Ammon's horn (tissue), 1 donor: ENCODE measurements around the gene C1orf159.
"Not testable (repeated sequence)": the region's sequence is repeated elsewhere in the genome, so short reads cannot be mapped to it uniquely, and the experiment has no call there.

Source experiments
- DNase-seq: peaks from one replicate; pipeline ENCODE4 v3.0.0-alpha.2; 2016; ENCODE audit warnings: low spot score

C1orf159 gene

DNA sequence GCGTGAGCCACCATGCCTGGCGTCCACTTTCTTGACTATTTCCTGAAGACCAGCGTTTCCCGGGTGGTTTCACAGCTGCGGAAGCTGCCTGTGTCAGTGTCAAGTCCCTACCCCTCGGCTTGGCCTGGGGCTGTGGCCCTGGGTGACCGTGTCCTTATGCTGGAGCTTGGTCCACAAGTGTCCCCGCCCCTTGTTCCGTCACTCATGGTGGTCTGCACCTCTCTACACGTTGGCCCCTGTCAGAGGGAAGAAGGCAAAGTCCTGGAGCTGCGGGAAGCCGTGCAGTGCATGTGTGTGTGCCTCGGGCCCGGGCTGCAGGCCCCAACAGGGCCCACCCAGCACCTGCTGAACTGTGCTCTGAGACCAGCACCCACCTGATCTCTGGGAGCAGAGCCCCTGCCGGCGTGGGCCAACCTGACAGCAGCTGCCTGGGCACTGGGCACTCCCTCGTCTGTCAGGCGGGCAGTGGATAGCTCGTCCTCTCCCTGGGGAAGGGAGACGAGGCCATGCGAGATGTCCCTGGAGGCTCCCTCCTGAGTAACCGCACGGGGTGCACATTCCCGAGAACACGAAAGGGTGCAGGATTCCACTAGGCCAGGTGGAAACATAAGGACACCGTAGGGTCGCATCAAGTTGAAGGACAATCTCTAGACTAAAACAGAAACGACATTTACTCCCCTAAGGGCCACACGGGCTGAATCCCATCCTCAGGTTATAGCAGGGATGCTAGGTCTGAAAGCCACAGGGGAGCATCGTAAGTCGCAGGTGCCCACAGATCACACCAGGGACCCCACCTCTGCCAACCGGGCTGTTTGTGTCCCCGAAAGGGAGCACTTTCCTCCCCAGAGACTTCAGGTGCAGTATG, 2.4 kb upstream of the C1orf159 start:
- DNase-seq: no peak

DNA sequence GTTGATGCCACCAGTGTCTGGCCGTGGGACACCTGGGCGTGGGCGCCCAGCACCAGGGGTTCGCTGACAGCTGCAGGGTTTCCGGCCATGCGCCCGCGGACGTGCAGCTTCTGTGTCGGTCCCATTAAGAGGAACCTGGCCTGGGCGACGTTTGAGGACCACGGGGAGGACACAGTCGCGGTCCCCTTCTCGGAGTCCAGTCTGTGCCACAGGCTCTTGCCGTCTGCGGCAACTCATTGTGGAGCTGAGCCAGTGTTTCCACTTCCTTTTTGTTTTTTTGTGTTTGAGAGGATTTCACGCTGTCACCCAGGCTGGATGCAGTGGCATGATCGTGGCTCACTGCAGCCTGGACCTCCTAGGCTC, 1.6 kb upstream of the C1orf159 start:
- no peak for DNase-seq

DNA sequence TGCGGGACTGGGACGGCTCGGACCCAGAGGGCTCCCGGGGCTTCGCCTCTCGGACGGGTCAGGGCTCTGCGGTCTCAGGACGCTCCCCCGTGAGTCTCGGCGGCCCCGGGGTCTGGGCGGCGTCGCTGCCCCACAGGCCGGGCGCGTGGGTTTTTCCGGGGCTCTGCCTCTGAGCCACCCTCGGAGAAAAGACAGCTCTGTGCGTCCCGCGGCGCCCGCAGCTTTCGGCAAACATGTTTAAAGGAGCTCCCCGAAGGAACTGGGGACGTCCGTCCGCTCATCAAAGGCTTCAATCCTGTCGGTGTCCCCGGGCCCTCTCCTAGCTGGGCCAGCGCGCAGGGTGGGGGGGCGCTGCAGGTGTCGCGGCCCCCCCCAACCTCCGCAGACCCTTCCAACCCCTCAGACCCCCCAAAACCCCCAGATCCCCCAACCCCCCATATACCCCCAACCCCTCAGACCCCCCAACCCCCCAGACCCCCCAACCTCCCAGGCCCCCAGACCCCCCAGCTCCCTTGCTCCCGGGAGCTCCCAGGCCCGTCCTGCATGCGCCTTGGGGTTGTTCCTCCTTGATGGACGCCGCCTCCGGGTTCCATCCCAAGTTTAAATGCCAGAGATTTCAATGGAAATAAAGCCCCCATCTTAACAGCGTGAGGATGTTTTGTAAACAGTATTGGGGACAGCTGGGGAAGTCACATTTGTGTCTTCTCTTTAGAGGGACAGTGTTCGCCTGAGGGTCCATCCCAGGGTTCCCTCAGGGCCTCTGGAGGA, 996 bp upstream of the C1orf159 start:
- DNase-seq: no peak

DNA sequence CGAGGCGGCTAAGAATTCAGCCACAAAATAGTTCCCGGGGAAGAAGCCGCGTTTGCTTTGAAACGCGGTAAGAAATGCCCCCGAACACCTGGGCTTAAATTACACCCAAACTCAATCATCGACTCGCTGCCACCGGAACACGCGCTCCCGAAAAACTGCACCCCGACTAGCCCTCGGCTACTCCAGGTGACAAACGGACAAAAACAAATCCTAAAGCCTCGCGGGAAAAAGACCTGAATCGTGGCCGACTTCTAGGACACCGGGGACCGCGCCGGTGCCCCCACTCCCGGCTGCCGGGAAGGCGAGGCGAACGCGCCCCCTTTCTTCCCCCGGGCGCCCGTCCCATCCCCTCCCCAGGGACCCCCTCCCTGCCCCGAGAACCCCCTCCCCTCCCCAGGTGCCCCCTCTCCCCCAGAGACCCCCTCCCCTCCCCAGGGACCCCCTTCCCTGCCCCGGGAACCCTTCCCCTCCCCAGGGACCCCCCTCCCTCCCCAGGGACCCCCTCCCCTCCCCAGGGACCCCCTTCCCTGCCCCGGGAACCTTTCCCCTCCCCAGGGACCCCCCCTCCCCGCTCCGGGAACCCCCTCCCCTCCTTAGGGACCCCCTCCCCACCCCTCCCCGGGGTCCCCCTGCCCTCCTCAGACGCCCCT, 628 bp downstream of the C1orf159 start:
- no peak for DNase-seq

DNA sequence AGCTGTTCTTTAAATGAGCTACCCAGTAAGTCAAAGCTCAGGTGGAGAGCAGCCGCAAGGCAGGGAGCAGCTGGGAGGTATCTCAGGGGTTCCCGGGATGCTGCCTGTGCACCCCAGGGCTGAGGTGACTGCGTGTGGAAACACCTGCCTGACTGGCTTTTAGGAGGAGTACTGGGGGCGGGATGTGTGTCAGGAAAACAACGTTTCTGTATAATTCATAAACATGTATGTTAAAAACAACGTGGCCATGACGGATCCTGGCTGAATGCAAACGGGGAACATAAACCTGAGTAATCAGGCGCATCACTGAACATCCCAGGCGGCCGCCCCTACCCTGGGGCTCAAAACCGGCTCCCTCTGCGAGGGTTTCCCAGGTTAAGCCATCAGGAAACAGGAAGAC, 1.5 kb downstream of the C1orf159 start:
- DNase-seq: no peak

DNA sequence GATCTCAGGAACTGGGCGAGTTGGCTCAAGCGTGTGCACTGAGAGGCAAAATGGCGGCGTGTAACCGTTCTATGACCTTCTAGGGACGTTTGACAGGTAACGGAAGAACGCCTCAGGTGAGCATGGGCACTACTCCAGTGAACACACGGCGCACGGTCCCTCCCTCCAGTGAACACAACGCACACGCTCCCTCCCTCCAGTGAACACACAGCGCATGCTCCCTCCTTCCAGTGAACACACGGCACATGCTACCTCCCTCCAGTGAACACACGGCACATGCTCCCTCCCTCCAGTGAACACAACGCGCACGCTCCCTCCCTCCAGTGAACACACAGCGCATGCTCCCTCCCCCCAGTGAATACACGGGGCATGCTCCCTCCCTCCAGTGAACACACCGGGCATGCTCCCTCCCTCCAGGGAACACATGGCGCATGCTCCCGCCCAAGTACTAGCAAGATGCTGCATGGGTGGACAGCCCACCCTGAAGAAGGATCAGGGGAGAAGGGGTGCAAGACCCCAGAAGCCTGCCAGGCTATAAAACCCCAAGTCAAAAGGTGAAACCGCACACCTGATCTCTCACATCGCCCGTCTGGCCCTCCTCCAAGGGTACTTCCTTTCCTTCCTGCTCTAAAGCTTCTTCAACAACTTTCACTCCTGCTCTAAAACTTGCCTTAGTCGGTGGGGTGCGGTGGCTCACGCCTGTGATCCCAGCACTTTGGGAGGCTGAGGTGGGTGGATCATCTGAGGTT, 3.5 kb downstream of the C1orf159 start:
- DNase-seq: no peak

DNA sequence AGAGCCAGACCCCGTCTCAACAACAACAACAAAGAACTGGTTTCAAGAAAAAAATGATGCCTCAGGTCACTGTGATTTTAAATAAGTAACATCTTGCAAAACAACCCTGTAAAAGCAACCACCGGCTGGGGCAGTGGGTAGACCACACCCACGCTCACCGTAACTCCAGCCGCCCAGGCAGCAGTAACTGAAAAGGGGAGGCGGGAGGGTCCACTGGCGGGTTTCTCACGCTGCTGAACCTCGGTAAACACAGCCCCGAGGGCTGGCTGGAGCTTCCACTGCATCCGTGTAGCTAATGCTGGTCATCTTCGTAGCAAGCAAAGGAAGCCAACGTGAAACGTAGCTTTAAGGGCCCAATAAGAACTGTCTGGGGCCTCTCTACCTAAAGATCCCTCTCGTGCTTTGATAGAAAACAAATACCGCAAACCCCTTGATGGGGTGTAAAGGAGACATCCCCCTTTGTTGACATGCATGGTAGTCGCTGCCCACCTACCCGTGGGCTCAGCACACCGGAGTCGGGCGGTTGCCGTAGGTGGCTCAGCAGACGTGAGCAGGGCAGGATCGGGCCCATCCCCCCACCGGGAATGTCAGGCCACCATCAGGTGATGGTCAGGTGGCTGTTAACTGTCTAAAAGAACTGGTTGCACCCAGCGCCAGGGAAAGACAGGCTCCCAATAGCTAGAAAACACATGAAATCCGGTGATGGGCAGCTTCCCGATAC, 4.2 kb downstream of the C1orf159 start:
- DNase-seq: no peak

DNA sequence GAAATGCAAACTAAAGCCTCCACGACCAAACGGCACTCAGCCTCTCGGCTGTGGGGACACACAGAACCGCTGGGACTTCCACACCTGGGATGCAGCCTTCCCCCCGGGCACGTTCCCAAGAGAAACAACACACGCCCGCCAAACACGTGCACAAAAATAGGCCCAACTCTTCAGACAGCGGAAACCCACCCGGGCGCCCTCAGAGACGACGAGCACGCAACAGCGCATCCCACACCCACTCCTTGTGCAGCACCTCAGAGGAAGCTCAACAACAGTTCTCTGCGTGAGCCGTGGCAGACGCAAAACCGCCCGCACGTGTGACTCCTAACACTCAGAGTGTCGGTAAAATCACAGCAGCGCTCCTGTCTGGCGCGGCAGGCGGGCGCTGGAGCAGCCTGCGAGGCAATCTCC, 5.3 kb downstream of the C1orf159 start:
- DNase-seq: no peak

DNA sequence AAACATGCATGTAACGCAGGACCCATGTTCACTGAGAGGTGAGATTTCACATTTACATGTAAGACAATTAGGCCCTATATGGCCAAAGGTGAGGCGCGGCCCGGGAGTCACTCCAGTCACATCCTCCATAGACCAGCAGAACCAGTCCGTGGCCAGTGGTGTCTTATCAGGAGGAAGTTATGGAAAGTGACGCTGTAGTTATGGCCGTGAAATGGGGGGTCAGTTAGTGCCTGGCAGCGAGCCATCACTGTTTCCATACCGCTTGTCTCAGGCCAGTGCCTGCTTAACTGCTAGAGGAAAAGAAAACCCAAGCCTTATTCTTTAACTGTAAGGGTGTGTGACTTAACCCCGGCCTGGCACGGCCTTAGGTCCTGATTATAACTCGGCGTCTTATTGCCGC, 6.1 kb downstream of the C1orf159 start:
- no peak for DNase-seq

DNA sequence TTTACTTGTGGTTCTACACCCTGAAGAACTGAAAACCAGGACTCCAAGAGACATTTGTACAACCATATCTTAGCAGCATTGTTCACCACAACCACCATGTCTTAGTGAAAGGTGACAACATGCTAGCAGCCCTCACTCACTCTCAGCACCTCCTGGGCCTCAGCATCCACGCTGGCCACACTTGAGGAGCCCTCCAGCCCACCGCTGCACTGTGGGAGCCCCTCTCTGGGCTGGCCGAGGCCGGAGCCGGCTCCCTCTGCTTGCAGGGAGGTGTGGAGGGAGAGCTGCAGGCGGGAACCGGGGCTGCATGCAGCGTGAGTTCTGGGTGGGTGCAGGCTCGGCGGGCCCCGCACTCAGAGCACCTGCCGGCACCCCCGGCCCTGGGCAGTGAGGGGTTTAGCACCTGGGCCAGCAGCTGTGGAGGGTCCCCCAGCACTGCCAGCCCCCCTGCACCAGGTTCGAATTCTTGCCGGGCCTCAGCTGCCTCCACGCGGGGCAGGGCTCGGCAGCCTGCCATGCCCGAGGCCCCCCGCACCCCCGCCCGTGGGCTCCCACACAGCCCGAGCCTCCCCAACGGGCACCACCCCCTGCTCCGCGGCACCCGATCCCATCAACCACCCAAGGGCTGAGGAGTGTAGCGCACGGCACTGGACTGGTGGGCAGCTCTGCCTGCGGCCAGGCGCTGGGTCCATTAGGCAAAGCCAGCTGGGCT, 9.2 kb downstream of the C1orf159 start:
- DNase-seq: no peak

DNA sequence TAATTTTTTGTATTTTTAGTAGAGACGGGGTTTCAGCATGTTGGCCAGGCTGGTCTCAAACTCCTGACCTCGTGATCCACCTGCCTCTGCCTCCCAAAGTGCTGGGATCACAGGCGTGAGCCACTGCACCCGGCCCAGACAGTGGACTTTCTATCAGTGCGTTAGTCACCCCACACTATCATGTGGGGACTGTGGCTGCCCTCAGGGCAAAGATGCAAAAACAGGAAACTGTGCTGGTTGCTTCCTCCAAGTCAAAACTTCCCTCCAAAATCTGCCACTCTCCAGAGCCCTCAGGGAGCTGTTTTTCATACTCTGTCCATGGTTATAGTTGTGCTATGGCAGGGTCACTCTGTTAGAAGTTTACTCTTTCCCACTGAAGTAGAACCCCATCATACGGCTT, 11.7 kb downstream of the C1orf159 start:
- not testable (repeated sequence) for DNase-seq

DNA sequence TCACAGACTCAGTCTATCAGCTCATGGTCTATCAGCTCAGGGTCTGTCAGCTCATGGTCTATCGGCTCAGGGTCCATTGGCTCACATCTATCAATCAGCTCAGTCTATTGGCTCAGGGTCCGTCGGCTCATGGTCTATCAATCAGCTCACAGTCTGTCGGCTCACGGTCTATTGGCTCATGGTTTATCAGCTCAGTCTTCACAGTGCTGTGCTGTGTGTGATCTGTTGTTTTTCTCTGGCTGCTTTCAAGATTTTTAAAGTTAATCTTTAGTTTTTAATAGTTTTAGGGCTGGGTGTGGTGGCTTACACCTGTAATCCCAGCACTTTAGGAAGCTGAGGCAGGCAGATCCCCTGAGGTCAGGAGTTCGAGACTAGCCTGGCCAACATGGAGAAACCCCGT, 14.4 kb downstream of the C1orf159 start:
- no peak for DNase-seq

DNA sequence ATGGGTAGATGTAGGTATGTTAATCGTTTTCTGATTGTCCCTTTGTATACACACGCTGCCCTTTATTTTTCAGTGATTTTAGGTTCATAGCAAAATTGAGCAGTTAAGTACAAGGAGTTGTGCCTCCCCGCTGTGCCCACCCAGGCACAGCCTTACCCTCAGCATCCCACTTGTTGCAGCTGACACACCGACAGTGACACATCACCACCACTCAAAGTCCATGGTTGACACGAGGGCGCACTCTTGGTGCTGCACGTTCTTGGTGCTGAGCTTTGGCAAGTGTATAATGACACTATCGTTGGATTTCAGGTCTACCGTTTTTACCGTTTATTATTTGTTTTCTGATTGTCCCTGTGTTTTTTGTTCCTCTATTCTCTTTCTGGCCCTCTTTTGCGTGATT, 15.6 kb downstream of the C1orf159 start:
- DNase-seq: no peak

DNA sequence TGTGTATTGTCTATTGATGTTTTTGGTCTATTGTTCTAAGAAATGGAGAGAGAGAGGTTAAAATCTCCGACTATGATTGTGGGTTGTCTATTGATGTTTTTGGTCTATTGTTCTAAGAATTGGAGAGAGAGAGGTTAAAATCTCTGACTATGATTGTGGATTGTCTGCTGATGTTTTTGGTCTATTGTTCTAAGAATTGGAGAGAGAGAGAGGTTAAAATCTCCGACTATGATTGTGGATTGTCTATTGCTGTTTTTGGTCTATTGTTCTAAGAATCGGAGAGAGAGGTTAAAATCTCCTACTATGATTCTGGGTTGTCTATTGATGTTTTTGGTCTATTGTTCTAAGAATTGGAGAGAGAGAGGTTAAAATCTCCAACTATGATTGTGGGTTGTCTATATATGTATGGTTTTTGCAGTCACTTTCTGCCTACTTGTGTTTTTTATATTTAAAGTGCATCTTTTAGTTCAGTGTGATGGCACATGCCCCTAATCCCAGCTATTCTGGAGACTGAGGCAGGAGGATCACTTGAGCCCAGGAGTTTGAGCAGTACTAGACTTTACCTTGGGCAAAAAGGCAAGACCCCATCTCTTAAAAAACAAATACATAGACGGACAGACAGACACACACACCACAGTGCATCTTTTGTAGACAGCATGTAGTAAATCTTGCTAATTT, 16.2 kb downstream of the C1orf159 start:
- no peak for DNase-seq

DNA sequence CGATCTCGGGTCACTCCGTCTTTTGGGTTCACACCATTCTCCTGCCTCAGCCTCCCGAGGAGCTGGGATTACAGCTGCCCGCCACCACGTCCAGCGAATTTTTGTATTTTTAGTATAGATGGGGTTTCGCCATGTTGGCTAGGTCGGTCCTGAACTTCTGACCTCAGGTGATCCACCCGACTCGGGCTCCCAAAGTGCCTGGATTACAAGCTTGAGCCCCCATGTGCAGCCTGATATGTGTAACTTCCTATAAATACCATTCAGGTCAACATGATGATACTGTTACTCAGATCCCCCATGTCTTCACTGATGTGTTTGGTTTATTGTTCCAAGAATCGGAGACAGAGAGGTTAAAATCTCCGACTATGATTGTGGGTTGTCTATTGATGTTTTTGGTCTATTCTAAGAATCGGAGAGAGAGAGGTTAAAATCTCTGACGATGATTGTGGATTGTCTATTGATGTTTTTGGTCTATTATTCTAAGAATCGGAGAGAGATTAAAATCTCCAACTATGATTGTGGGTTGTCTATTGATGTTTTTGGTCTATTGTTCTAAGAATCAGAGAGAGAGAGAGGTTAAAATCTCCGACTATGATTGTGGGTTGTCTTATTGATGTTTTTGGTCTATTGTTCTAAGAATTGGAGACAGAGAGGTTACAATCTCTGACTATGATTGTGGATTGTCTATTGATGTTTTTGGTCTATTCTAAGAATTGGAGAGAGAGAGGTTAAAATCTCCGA, 17.0 kb downstream of the C1orf159 start:
- no peak for DNase-seq

DNA sequence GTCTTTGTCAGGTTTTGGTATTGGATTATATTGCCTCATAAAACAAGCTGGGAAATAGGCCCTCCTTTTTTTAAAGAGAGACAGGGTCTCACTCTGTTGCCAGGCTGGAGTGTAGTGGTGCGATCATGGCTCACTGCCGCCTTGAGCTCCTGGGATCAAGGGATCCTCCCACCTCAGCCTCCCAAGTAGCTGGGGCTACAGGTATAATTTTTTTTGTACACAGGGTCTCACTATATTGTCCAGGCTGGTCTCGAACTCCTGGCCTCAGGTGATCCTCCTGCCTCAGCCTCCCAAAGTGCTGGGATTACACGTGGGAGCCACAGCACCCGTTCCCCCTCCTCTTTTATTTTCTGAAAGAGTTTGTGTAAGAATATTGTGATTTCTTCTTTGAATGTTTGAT, 19.8 kb downstream of the C1orf159 start:
- not testable (repeated sequence) for DNase-seq

DNA sequence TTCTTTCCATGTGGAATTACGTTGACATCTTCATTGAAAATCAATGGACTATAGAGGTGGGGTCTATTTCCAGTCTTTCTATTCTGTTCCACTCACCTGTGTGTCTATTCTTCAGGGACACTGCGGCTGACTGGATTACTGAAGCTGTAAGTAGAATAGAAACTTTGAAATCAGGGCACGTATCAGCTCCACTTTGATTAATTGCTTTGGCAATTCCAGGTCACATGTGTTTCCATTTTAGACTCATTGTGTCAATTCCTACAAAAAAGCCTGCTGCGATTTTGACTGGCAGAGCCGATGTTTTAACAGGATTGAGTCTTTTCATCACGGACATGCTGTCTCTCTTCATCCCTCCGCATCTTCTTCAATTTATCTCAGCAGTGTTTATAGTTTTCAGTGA, 20.9 kb downstream of the C1orf159 start:
- DNase-seq: no peak

DNA sequence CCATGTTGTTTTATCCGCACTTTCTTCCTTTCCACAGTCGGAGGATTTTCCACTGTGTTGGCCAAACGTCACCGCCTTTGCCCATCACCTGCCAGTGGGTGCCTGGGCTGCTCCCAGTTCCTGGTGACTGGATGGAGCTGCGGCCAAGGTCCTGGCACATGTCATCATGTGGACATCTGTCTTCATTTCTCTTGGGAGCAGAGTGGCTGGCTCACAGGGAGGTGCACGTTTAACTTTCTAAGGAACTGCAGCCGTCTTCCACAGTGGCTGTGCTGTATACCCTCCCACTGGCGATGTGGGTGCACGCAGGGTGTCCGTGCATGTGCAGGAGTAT, 22.3 kb downstream of the C1orf159 start:
- DNase-seq: no peak

DNA sequence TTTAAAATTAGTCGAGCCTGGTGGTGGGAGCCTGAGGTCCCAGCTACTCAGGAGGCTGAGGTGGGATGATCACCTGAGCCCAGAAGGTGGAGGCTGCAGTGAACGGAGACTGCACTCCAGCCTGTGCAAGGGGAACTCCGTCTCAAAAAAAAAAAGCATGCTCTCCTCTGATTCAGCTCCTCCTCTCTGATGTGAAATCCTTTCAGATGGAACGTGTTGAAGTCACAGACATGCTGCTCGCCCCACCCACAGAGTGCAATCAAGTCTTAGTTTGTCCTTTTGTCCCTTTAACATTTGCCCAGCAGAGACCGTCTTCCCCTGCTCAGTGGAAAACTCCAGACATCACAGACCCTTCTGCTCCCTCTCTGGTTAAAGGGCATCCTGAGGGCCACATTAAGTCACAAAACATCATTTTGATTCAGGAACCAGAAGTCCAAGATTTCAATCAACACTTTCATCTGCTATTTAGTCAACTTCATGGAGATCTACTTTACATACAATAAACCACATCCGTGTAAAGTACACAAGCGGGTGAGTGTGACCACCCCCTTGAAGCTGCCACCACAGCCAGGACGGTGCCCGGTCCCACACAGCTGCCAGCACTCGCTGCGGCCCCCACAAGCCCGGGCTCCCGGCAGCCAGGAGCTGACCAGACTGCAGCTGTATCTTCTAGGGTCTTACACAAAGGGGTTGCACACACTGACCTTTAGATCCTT, 22.8 kb downstream of the C1orf159 start:
- DNase-seq: no peak
